Measurements from ENCODE around the gene OPCML.
A peak's percentile ranks its signal among the peaks of the same experiment; 100 is the strongest.

Gene OPCML

DNA sequence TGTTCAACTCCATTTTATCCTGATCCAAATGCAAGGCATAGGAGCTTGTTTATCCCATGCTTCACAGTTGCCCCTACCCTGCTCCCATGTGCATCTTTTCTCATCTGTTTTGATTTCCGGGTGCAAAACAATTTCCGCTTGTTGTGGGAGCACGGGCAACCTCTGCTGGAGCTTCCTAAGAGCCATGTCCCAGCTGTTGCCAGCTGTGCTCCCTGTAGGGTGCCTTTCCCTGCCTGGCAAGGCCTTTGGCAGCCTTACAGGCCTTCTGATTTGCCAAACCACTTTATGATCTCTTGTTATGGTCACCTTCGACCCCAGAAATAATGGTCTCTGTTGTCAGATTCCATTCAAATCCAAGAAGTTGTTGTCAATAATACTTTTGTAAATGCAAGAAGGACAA lies 1038.5 kb downstream of the OPCML start:
- TF ChIP-seq, protein P1, sequence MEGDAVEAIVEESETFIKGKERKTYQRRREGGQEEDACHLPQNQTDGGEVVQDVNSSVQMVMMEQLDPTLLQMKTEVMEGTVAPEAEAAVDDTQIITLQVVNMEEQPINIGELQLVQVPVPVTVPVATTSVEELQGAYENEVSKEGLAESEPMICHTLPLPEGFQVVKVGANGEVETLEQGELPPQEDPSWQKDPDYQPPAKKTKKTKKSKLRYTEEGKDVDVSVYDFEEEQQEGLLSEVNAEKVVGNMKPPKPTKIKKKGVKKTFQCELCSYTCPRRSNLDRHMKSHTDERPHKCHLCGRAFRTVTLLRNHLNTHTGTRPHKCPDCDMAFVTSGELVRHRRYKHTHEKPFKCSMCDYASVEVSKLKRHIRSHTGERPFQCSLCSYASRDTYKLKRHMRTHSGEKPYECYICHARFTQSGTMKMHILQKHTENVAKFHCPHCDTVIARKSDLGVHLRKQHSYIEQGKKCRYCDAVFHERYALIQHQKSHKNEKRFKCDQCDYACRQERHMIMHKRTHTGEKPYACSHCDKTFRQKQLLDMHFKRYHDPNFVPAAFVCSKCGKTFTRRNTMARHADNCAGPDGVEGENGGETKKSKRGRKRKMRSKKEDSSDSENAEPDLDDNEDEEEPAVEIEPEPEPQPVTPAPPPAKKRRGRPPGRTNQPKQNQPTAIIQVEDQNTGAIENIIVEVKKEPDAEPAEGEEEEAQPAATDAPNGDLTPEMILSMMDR (IDR thresholded peaks at IDR 0.05; ENCODE audit: control insufficient read depth, insufficient read depth, low read depth, low read length, missing control alignments) = no peak

DNA sequence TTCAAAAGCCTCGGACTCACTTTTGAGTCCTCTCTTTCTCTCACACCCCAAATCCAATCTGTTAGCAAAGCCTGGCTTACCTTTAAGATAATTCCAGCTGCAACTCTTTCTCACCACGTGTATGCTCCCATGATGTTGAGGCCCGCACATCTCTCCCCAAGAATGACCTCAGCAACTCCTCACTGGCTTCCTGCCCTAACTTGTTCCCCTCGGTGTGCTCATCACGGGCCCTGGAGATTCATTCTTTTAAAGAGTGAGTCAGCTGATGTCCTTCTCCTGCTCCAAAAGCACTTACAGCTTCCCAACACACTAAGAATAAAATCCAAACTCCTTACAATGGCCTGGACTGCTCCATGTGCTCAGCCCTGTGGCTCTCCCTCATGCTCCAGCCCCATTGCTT lies 1041.3 kb downstream of the OPCML start:
- no peak overlapping the region for H3K4me3 ChIP-seq (ENCODE audit: control insufficient read depth, low read depth, low read length)
- DNase-seq (ENCODE audit: low read depth) = no peak
- TF ChIP-seq, protein P1 (IDR thresholded peaks at IDR 0.05; ENCODE audit: control insufficient read depth, insufficient read depth, low read depth, low read length, missing control alignments) = no peak

More for the DNA sequence above, 1038.5 kb downstream of the OPCML start:
- H3K4me3 ChIP-seq (ENCODE audit: control insufficient read depth, low read depth, low read length) = no peak overlapping the region
- DNase-seq (ENCODE audit: low read depth) = no peak

DNA sequence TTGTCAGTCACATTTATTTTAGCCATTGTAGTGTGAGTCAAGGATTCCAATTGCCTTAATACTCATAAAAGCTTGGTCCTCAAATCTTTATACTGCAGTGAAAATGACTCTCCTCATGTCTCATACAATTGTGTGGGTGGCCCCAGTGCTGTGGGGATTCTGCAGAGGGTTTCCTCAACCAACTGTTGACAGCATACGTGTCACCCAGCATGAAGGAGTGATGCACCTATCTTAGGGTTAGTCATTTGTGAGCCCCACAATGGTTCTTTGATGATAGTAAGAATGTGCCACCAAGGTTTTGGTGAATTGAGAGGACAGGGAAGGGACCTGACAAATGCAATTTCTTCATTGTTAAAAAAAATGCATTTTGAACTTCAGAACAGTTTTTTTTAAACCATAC lies 1046.2 kb downstream of the OPCML start:
- no peak overlapping the region for H3K4me3 ChIP-seq (ENCODE audit: control insufficient read depth, low read depth, low read length)
- no peak for DNase-seq (ENCODE audit: low read depth)
- TF ChIP-seq, protein P1 (IDR thresholded peaks at IDR 0.05; ENCODE audit: control insufficient read depth, insufficient read depth, low read depth, low read length, missing control alignments) = no peak

DNA sequence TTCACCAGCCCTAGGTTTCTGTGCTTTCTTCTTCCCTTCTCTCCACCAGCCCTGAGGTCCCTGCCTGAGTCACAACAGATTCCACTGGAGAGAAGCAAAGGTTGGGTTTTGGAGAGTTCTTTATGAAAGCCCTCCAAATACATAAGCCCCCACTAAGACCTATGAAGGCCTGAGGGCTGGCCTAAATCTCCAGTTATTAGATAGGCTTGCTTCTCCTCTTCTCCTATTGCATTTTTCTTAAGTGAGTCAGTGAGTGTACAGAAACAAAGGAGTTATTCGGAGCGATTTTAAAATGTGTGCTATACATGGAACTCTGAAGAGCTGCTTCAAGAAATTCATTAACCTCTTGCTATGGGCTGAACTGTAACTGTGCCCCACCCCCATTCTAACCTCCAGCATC lies 1057.3 kb downstream of the OPCML start:
- DNase-seq (ENCODE audit: low read depth) = no peak
- no peak overlapping the region for H3K4me3 ChIP-seq (ENCODE audit: control insufficient read depth, low read depth, low read length)
- TF ChIP-seq, protein P1 (IDR thresholded peaks at IDR 0.05; ENCODE audit: control insufficient read depth, insufficient read depth, low read depth, low read length, missing control alignments) = no peak

DNA sequence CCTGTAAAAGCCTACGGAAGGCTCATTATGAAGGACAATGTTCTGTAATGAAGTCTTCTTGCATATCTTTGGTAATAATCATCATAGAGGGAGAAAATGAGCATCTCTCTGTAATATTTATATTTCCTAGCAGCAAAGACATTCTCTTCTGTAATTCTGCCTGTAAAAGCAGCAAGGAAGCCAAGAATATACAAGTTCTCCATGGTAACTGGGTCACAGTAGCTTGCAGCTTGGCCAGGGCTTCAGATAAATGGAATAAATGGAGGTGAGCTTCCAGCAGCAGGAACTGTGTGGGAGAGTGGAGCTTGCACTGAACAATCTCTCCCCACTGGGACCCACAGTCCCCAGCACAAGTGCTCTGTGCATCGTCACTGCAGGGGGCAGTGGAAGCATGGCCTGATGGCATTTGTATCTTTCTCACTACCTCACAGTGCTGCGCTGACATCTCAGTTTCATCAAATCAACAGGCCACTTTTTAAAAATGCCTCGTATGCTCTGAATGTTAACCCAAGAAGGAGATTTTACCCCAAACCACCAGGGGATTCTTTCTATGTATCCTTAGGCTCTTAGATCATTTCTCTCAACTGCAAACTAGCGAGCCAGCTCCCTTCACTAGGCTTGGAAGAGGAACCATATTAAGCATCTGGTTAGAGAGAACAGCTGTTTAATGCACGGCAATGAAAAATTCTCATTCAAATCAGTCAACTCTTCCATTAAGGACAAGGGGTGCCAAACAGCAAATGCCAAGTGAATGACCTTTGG lies 1059.7 kb downstream of the OPCML start:
- no peak overlapping the region for H3K4me3 ChIP-seq (ENCODE audit: control insufficient read depth, low read depth, low read length)
- TF ChIP-seq, protein P1 (IDR thresholded peaks at IDR 0.05; ENCODE audit: control insufficient read depth, insufficient read depth, low read depth, low read length, missing control alignments) = no peak
- no peak for DNase-seq (ENCODE audit: low read depth)

DNA sequence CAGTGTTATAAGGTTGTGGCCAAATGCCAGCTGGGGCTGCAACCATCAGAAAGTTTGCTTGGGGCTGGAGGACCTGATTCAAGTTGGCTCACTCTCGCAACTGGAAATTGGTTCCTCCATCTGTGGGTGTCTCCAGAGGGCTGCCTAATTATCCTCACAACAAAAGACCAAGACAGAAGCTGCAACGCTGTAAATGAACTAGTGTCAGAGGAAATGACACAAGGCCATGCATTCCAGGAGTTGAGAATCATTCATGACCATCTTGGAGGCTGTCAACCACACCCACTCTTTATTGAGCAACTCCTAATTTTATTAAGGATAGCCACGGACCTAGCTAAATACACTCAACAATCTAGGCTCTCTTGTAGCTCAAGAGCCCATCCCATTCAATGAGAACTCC lies 1060.8 kb downstream of the OPCML start:
- peak; percentile 16 for DNase-seq (ENCODE audit: low read depth)
- TF ChIP-seq, protein P1 (IDR thresholded peaks at IDR 0.05; ENCODE audit: control insufficient read depth, insufficient read depth, low read depth, low read length, missing control alignments) = no peak

More for the DNA sequence above, 1060.8 kb downstream of the OPCML start:
- no peak overlapping the region for H3K4me3 ChIP-seq (ENCODE audit: control insufficient read depth, low read depth, low read length)

All from AG09309 (cell line).